Uterus (tissue), 4 donors: ENCODE data around the gene AKAP8. TPM values are rescaled to one million over a fixed set of nuclear protein-coding genes. Genes with fewer than 3 reads are reported as not detected.
"Not testable (repeated sequence)": the region's sequence is repeated elsewhere in the genome, so short reads cannot be mapped to it uniquely, and the experiment has no call there.

Source experiments
- DNase-seq, 2 donors: peaks; one replicate each; pipeline ENCODE4 v3.0.0-alpha.2; 2019 to 2020
- H3K27ac ChIP-seq, 2 donors: fragments of 200-600 bp; sonication (generic); 1 replicate in 1 of 2; 2 replicates in 1 of 2; pipeline ENCODE4 v1.5.1; 2016 to 2018
- H3K27me3 ChIP-seq, 2 donors: fragments of 200-600 bp; sonication (generic); one replicate each; pipeline ENCODE4 v1.5.1; 2018 to 2019; ENCODE audit warnings: control low read depth in 1 of 2
- H3K36me3 ChIP-seq, 2 donors: fragments of 200-600 bp; sonication (generic); one replicate each; pipeline ENCODE4 v1.5.1; 2019; ENCODE audit warnings: control low read depth in 1 of 2
- H3K4me1 ChIP-seq, 2 donors: fragments of 200-600 bp; sonication (generic); one replicate each; pipeline ENCODE4 v1.5.1; 2018 to 2019; ENCODE audit warnings: control low read depth in 1 of 2
- H3K4me3 ChIP-seq, 2 donors: fragments of 200-600 bp; sonication (generic); 1 replicate in 1 of 2; 2 replicates in 1 of 2; pipeline ENCODE4 v1.5.1; 2018 to 2019; ENCODE audit warnings: mild to moderate bottlenecking in 1 of 2
- H3K9me3 ChIP-seq, 2 donors: fragments of 200-600 bp; sonication (generic); one replicate each; pipeline ENCODE4 v1.5.1; 2019; ENCODE audit warnings: control low read depth in 1 of 2
- POLR2A ChIP-seq, 2 donors: fragments of 450-650 bp; IDR thresholded peaks; one replicate each; pipeline ENCODE4 v1.6.1; 2016; ENCODE audit warnings: antibody characterized with exemption in 2 of 2, mild to moderate bottlenecking in 1 of 2, moderate library complexity in 1 of 2
- intact Hi-C: fragments of 100-400 bp; cut with DNase I; formaldehyde crosslinking; loops from one replicate; pipeline ENCODE4 v1.15.1; 2023; ENCODE audit warnings: low total_unique reads
- total RNA-seq, 4 donors: library from RNA; depleted of rRNA in 3 of 4; stranded (reverse); fragments of >200 nt in 3 of 4; gene quantifications; one replicate each; pipeline versions ENCODE4 v1.1.0 to v1.2.4, GENCODE V29; 2014 to 2023
- TF ChIP-seq, protein P1 (sequence below), 4 experiments: fragments of 200-600 bp in 2 of 4; fragments of 450-650 bp in 2 of 4; sonication (generic) in 2 of 4; IDR thresholded peaks; one replicate each; pipeline ENCODE4 v1.5.1; 2016 to 2019; ENCODE audit warnings: antibody characterized with exemption in 4 of 4, mild to moderate bottlenecking in 2 of 4, moderate library complexity in 1 of 4
- donor health status: DM: yes; HTN: yes; CAD: no.

Gene AKAP8
- total RNA-seq, 4 donors from 2014 or later = 17.1 to 55.6 (median 39.2) TPM

DNA sequence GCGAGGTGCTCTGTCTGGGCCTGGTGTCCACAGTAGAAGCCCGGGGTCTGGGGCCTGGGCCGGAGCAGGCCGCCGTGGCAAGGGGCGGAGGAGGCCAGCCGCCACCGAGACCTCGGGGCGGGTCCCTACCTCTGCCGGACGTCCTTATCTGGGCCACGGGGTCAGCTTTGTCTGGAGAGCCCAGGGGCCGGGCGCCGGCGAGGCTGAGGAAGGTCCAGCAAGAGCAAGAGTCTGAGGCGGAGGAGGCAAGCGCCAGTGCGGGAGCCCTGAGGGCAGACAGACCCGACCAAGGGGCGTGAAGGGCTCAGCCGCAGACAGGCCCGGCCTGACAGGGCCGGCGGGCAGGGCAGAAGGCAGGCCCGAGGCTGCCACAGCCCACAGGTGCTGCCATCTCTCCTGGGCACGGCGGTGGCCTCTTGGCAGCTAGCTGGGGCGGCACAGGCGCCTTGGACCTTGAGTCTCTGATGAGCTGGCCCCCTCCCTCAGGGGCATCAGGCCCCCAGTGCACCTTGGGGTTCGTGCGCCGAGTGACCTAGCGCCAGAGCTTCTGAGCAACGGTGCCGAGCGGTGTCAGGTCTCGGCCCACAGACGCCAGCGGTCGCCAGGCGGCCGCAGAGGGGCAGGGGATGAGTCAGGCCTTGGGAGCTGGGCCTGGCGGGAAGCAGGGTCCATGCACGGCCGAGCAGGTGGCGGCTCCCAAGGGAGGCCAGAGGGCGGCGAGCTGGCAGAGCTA lies 19.1 kb upstream of the AKAP8 start:
- H3K4me3 ChIP-seq = no peak overlapping the region
- H3K27ac ChIP-seq = no peak overlapping the region
- no peaks in the 10 kb centered on the region for H3K9me3 ChIP-seq
- H3K4me1 ChIP-seq = peaks cover 0 to 14% of the 10 kb centered on the region in 2 donors
- TF ChIP-seq, protein P1, sequence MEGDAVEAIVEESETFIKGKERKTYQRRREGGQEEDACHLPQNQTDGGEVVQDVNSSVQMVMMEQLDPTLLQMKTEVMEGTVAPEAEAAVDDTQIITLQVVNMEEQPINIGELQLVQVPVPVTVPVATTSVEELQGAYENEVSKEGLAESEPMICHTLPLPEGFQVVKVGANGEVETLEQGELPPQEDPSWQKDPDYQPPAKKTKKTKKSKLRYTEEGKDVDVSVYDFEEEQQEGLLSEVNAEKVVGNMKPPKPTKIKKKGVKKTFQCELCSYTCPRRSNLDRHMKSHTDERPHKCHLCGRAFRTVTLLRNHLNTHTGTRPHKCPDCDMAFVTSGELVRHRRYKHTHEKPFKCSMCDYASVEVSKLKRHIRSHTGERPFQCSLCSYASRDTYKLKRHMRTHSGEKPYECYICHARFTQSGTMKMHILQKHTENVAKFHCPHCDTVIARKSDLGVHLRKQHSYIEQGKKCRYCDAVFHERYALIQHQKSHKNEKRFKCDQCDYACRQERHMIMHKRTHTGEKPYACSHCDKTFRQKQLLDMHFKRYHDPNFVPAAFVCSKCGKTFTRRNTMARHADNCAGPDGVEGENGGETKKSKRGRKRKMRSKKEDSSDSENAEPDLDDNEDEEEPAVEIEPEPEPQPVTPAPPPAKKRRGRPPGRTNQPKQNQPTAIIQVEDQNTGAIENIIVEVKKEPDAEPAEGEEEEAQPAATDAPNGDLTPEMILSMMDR (IDR thresholded peaks at IDR 0.05) = no peak
- TF ChIP-seq POLR2A (IDR thresholded peaks at IDR 0.05) = no peak
- no peak for DNase-seq
- H3K36me3 ChIP-seq = no peaks in the 10 kb centered on the region
- intact Hi-C loops = no loop called here
- no peaks in the 10 kb centered on the region for H3K27me3 ChIP-seq

DNA sequence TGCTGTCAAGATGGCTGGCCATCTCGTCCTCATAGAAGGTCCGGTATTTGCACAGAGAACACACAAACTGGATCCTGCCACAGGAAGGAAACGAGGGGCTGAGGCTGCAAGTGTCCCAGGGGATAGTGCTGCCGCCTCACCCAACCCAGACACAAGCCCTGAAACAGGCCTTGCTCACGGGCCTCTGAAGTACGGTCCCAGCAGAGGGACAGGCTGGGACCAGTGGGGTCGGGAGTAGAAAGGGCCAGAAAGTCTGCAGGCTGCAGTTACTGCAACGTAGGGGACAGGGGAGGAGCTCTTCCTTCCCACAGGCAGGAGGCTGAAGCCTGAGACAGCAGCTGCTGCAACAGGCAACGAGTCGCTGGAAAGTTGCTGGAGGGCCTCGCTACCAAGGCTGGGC lies 18.2 kb upstream of the AKAP8 start:
- Histone ChIP-seq H3K27me3 (no peaks in the 10 kb centered on the region), H3K4me3 (no peak overlapping the region), H3K27ac (no peak overlapping the region), H3K9me3 (no peaks in the 10 kb centered on the region), H3K36me3 (no peaks in the 10 kb centered on the region), H3K4me1 (peaks cover 0 to 6% of the 10 kb centered on the region in 2 donors)
- no peak for TF ChIP-seq POLR2A (IDR thresholded peaks at IDR 0.05)
- TF ChIP-seq, protein P1 (IDR thresholded peaks at IDR 0.05) = no peak
- intact Hi-C loops = no loop called here
- DNase-seq = no peak

DNA sequence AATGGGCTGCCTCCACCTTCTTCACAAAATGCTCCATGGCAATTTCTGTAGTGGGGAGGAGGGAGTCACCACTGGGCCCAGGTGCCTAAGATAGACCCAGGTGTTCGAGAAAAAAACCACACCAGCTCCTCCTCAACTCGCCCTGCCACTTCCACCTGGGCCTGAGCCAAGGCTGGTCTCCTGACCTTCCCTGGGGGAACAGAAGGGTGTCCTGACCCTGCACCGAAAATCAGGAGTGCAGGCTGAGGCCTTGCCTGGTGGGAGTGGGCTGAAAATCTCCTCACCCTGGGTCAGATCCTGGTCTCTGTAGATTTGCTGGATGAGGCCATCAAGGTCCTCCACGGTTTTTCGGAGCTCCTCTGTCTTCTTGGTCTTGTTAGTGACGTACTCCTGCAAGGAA lies 17.6 kb upstream of the AKAP8 start:
- TF ChIP-seq, protein P1 (IDR thresholded peaks at IDR 0.05) = no peak
- TF ChIP-seq POLR2A (IDR thresholded peaks at IDR 0.05) = no peak
- Histone ChIP-seq H3K27me3 (no peaks in the 10 kb centered on the region), H3K27ac (no peak overlapping the region), H3K4me1 (peaks cover 0 to under 1% of the 10 kb centered on the region in 2 donors), H3K9me3 (no peaks in the 10 kb centered on the region), H3K36me3 (no peaks in the 10 kb centered on the region), H3K4me3 (no peak overlapping the region)
- DNase-seq = no peak
- intact Hi-C loops = no loop called here

DNA sequence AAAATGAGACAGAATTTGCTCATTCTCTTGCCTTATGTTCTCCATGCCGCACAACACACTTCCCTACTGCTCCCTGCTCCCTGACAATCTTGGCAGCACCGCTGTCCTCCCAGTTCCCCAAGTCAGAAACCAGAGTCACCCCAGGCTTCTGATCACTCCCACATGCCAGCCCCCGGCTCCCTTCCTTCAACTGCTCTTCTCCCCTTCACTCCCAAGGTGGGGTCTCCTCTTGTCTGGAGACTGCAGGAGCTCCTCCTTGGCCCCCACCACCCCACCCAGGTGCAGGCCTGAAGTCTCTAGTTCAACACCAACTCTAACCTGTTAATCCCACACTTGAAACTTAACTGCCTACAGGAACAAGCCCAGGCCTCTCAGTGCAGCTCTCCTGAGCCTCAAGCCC lies 16.8 kb upstream of the AKAP8 start:
- no peak overlapping the region for H3K27ac ChIP-seq
- intact Hi-C loops = no loop called here
- no peaks in the 10 kb centered on the region for H3K9me3 ChIP-seq
- no peaks in the 10 kb centered on the region for H3K4me1 ChIP-seq
- no peaks in the 10 kb centered on the region for H3K27me3 ChIP-seq
- TF ChIP-seq POLR2A (IDR thresholded peaks at IDR 0.05) = no peak
- TF ChIP-seq, protein P1 (IDR thresholded peaks at IDR 0.05) = no peak
- H3K4me3 ChIP-seq = no peak overlapping the region
- DNase-seq = no peak
- H3K36me3 ChIP-seq = no peaks in the 10 kb centered on the region

DNA sequence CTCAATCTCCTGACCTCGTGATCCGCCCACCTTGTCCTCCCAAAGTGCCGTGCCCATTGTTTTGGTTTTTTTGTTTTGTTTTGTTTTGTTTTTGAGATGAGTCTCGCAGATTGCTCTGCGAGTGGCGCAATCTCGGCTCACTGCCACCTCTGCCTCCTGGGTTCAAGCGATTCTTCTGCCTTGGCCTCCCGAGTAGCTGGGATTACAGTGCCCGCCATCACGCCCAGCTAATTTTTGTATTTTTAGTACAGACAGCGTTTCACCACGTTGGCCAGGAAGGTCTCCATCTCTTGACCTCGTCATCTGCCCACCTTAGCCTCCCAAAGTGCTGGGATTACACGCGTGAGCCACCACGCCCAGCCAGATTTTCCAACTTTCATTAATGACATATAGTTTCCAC lies 15.7 kb upstream of the AKAP8 start:
- H3K27me3 ChIP-seq, H3K4me3 ChIP-seq, H3K36me3 ChIP-seq, H3K9me3 ChIP-seq, intact Hi-C loops, DNase-seq, H3K4me1 ChIP-seq, H3K27ac ChIP-seq: not testable (repeated sequence)
